Measurements from ENCODE around the gene RNASE4. TPM values are rescaled to one million over a fixed set of nuclear protein-coding genes. Genes with fewer than 3 reads are reported as not detected.

Gene RNASE4

GRCh38 chr14:20746566-20746965 lies 62.2 kb downstream of the RNASE4 start:
- 94% methylated on average over 1 of the region's 3 CpGs for WGBS
- peaks cover under 1% of the 10 kb centered on the region for H3K9me3 ChIP-seq (ENCODE audit: control insufficient read depth, low read length)

DNA sequence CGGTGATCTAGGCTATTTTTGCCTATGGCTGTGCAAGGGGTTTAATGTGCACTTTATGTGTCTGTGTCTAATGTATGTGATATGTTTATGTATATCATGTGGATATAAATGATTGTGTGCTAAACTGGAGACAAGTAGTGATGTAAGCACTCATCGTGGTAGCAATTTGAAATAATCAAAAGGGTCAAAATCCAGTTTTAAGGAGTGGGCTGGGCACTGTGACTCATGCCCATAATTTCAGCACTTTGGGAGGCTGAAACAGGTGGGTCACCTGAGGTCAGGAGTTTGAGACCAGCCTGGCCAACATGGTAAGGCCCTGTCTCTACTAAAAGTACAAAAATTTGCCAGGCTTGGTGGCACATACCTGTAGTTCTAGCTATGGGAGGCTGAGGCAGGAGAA lies 64.1 kb downstream of the RNASE4 start:
- Histone ChIP-seq H3K36me3 (ENCODE audit: control insufficient read depth in 1 of 2, insufficient read depth in 2 of 2, low read depth in 1 of 2, low read length in 2 of 2) (no peaks in the 10 kb centered on the region), H4K8ac (ENCODE audit: low read length) (no peak overlapping the region), H2AFZ (ENCODE audit: low read depth, low read length) (no peak overlapping the region), H2BK15ac (ENCODE audit: low read depth, poor library complexity, severe bottlenecking) (no peak overlapping the region), H3K9me3 (ENCODE audit: control insufficient read depth, low read length) (peaks cover 19% of the 10 kb centered on the region), H3K4ac (ENCODE audit: low read depth in 1 of 2, low read length in 2 of 2) (no peak overlapping the region), H2BK120ac (ENCODE audit: low read depth, low read length) (no peak overlapping the region), H3K14ac (ENCODE audit: low read length in 2 of 2) (no peak overlapping the region), H2BK12ac (ENCODE audit: low read length in 2 of 2) (no peak overlapping the region), H3K27ac (ENCODE audit: low read length, poor library complexity, severe bottlenecking) (no peak overlapping the region), H3K23ac (ENCODE audit: low read length in 2 of 2) (no peak overlapping the region), H3K79me1 (replicated peaks; ENCODE audit: low read length, poor library complexity, severe bottlenecking) (no peaks in the 10 kb centered on the region), H3K18ac (ENCODE audit: low read depth in 1 of 2, low read length in 2 of 2) (no peak overlapping the region), H4K91ac (ENCODE audit: low read length) (no peak overlapping the region), H3K4me1 (ENCODE audit: control insufficient read depth, insufficient read depth, low read depth, low read length) (no peaks in the 10 kb centered on the region), H3K4me2 (ENCODE audit: low read length, poor library complexity, severe bottlenecking) (no peak overlapping the region), H3K4me3 (ENCODE audit: insufficient read depth in 1 of 2, low read depth in 1 of 2, low read length in 2 of 2) (no peak overlapping the region), H3K27me3 (ENCODE audit: control insufficient read depth in 1 of 2, insufficient read depth in 1 of 2, low read length in 2 of 2) (peaks cover 0 to 11% of the 10 kb centered on the region in 2 experiments), H2AK5ac (ENCODE audit: low read length, severe bottlenecking) (no peak overlapping the region), H2BK5ac (ENCODE audit: low read depth, low read length, poor library complexity, severe bottlenecking) (no peak overlapping the region), H3K9ac (ENCODE audit: low read length) (no peak overlapping the region)
- DNase-seq, result no peak
- WGBS, result 78% methylated on average over 2 of the region's 2 CpGs

More at GRCh38 chr14:20746566-20746965, 62.2 kb downstream of the RNASE4 start:
- H2BK15ac ChIP-seq (ENCODE audit: low read depth, poor library complexity, severe bottlenecking), result no peak overlapping the region
- H2AK5ac ChIP-seq (ENCODE audit: low read length, severe bottlenecking), result no peak overlapping the region
- H3K4me3 ChIP-seq (ENCODE audit: insufficient read depth in 1 of 2, low read depth in 1 of 2, low read length in 2 of 2), result no peak overlapping the region
- peaks cover 0 to 21% of the 10 kb centered on the region in 2 experiments for H3K27me3 ChIP-seq (ENCODE audit: control insufficient read depth in 1 of 2, insufficient read depth in 1 of 2, low read length in 2 of 2)
- no peak overlapping the region for H2AFZ ChIP-seq (ENCODE audit: low read depth, low read length)
- H3K23ac ChIP-seq (ENCODE audit: low read length in 2 of 2), result no peak overlapping the region
- no peak overlapping the region for H3K4ac ChIP-seq (ENCODE audit: low read depth in 1 of 2, low read length in 2 of 2)
- no peak overlapping the region for H3K4me2 ChIP-seq (ENCODE audit: low read length, poor library complexity, severe bottlenecking)
- H4K91ac ChIP-seq (ENCODE audit: low read length), result no peak overlapping the region
- H3K27ac ChIP-seq (ENCODE audit: low read length, poor library complexity, severe bottlenecking), result no peak overlapping the region
- H3K9ac ChIP-seq (ENCODE audit: low read length), result no peak overlapping the region
- no peak overlapping the region for H2BK12ac ChIP-seq (ENCODE audit: low read length in 2 of 2)
- no peaks in the 10 kb centered on the region for H3K36me3 ChIP-seq (ENCODE audit: control insufficient read depth in 1 of 2, insufficient read depth in 2 of 2, low read depth in 1 of 2, low read length in 2 of 2)
- H2BK5ac ChIP-seq (ENCODE audit: low read depth, low read length, poor library complexity, severe bottlenecking), result no peak overlapping the region
- H3K79me1 ChIP-seq (replicated peaks; ENCODE audit: low read length, poor library complexity, severe bottlenecking), result no peaks in the 10 kb centered on the region
- no peak overlapping the region for H3K18ac ChIP-seq (ENCODE audit: low read depth in 1 of 2, low read length in 2 of 2)
- no peaks in the 10 kb centered on the region for H3K4me1 ChIP-seq (ENCODE audit: control insufficient read depth, insufficient read depth, low read depth, low read length)
- H4K8ac ChIP-seq (ENCODE audit: low read length), result no peak overlapping the region
- H3K14ac ChIP-seq (ENCODE audit: low read length in 2 of 2), result no peak overlapping the region
- H2BK120ac ChIP-seq (ENCODE audit: low read depth, low read length), result no peak overlapping the region
- no peak for DNase-seq

- H2BK5ac ChIP-seq (ENCODE audit: low read depth, low read length, poor library complexity, severe bottlenecking), result no peak overlapping the region
- no peak overlapping the region for H3K18ac ChIP-seq (ENCODE audit: low read depth in 1 of 2, low read length in 2 of 2)
- H4K91ac ChIP-seq (ENCODE audit: low read length), result no peak overlapping the region
- WGBS, result 100% methylated on average over 1 of the region's 1 CpG
- H2BK120ac ChIP-seq (ENCODE audit: low read depth, low read length), result no peak overlapping the region
- H3K14ac ChIP-seq (ENCODE audit: low read length in 2 of 2), result no peak overlapping the region
- no peak overlapping the region for H3K4me3 ChIP-seq (ENCODE audit: insufficient read depth in 1 of 2, low read depth in 1 of 2, low read length in 2 of 2)
- peaks cover 0 to 8% of the 10 kb centered on the region in 2 experiments for H3K27me3 ChIP-seq (ENCODE audit: control insufficient read depth in 1 of 2, insufficient read depth in 1 of 2, low read length in 2 of 2)
- no peak overlapping the region for H4K8ac ChIP-seq (ENCODE audit: low read length)
- H3K9ac ChIP-seq (ENCODE audit: low read length), result no peak overlapping the region
- H3K27ac ChIP-seq (ENCODE audit: low read length, poor library complexity, severe bottlenecking), result no peak overlapping the region
- no peak for DNase-seq
- H2AK5ac ChIP-seq (ENCODE audit: low read length, severe bottlenecking), result no peak overlapping the region
- H2AFZ ChIP-seq (ENCODE audit: low read depth, low read length), result no peak overlapping the region
- H3K9me3 ChIP-seq (ENCODE audit: control insufficient read depth, low read length), result peaks cover 21% of the 10 kb centered on the region
- no peaks in the 10 kb centered on the region for H3K4me1 ChIP-seq (ENCODE audit: control insufficient read depth, insufficient read depth, low read depth, low read length)
- no peak overlapping the region for H2BK12ac ChIP-seq (ENCODE audit: low read length in 2 of 2)
- no peaks in the 10 kb centered on the region for H3K36me3 ChIP-seq (ENCODE audit: control insufficient read depth in 1 of 2, insufficient read depth in 2 of 2, low read depth in 1 of 2, low read length in 2 of 2)
- no peak overlapping the region for H3K4ac ChIP-seq (ENCODE audit: low read depth in 1 of 2, low read length in 2 of 2)
- H3K4me2 ChIP-seq (ENCODE audit: low read length, poor library complexity, severe bottlenecking), result no peak overlapping the region
- H3K23ac ChIP-seq (ENCODE audit: low read length in 2 of 2), result no peak overlapping the region
- no peaks in the 10 kb centered on the region for H3K79me1 ChIP-seq (replicated peaks; ENCODE audit: low read length, poor library complexity, severe bottlenecking)
- no peak overlapping the region for H2BK15ac ChIP-seq (ENCODE audit: low read depth, poor library complexity, severe bottlenecking)
Measured at GRCh38 chr14:20750194-20750593, 65.8 kb downstream of the RNASE4 start.

Small RNA genes lying within 50 kb of the gene (small RNA-seq; reads per million reads assigned to genes)
- not detected for gene RF00019 (ENCODE audit: low read depth)
